NT2/D1 (cell line): ENCODE measurements around the gene CPO.

Experiments used
- SUZ12 ChIP-seq: IDR thresholded peaks from 2 replicates; pipeline ENCODE4 v1.6.1; 2011; ENCODE audit not compliant: insufficient read length, insufficient read depth; ENCODE audit errors: extremely low read depth
- ZNF274 ChIP-seq: IDR thresholded peaks from 2 replicates; pipeline ENCODE4 v1.6.1; 2011; ENCODE audit warnings: mild to moderate bottlenecking, low read depth, low read length

GRCh38 chr2:206981739-206982340 is 42.5 kb downstream of the CPO start:
- TF ChIP-seq SUZ12, result no peak
- TF ChIP-seq ZNF274, result no peak
